ENCODE measurements around the gene PADI4.

The PADI4 gene

DNA sequence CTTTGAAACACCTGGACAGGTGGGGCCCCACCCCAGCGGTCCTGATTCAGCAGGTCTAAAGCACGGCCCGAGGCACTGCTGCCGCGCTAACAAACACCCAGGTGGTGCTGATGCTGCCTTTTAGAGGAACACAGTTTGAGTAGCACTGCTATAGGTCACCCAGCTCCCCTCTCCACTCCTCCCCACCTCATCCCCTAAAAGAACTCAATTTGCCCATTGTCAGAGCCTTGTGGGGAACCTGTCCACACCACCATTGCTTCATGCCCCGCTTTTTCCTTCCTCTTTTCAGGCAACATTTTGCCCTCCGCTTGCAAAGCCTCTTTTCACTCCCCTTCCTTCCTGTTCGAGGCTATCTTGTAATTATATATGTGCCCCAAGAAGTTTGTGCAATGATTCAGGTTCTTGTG is 26.2 kb upstream of the PADI4 start:
- TF ChIP-seq, protein P1, sequence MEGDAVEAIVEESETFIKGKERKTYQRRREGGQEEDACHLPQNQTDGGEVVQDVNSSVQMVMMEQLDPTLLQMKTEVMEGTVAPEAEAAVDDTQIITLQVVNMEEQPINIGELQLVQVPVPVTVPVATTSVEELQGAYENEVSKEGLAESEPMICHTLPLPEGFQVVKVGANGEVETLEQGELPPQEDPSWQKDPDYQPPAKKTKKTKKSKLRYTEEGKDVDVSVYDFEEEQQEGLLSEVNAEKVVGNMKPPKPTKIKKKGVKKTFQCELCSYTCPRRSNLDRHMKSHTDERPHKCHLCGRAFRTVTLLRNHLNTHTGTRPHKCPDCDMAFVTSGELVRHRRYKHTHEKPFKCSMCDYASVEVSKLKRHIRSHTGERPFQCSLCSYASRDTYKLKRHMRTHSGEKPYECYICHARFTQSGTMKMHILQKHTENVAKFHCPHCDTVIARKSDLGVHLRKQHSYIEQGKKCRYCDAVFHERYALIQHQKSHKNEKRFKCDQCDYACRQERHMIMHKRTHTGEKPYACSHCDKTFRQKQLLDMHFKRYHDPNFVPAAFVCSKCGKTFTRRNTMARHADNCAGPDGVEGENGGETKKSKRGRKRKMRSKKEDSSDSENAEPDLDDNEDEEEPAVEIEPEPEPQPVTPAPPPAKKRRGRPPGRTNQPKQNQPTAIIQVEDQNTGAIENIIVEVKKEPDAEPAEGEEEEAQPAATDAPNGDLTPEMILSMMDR (IDR thresholded peaks at IDR 0.05; ENCODE audit: borderline replicate concordance, insufficient read depth, low read depth, low read length) = no peak
- no peak overlapping the region for H3K4me3 ChIP-seq (ENCODE audit: low read depth, low read length)

DNA sequence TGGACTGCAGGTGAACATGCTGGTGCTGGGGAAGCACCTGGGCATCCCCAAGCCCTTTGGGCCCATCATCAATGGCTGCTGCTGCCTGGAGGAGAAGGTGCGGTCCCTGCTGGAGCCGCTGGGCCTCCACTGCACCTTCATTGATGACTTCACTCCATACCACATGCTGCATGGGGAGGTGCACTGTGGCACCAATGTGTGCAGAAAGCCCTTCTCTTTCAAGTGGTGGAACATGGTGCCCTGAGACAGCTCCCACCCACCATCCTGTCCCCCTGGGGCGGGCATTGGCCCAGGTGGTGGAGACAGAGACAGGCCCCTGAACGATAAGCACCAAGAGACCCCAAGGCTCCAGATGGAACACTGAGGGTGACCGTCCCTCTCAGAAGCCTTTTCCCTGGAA is 25.2 kb upstream of the PADI4 start:
- TF ChIP-seq, protein P1 (IDR thresholded peaks at IDR 0.05; ENCODE audit: borderline replicate concordance, insufficient read depth, low read depth, low read length) = no peak

DNA sequence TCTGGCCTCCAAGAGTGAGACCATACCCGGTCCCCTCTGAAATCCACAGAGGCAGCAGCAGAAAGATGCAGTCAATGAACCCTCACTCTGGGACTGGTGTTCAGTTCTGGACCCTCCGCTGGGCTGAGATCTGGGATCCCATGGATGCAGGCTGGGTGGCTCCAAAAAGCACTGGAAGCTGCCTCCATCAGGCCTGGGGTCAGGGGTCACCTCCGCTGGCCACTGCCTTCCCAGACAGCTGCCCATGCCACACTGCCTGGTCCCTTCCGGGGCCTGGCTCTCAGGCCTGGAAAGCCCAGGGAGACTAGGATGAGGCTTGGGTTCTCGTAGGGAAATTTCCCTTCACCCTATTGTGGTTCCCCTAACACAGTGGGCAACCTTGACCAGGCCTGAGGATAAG is 21.4 kb upstream of the PADI4 start:
- TF ChIP-seq, protein P1 (IDR thresholded peaks at IDR 0.05; ENCODE audit: borderline replicate concordance, insufficient read depth, low read depth, low read length) = no peak
- no peak overlapping the region for H3K4me3 ChIP-seq (ENCODE audit: low read depth, low read length)

More for the DNA sequence above, 25.2 kb upstream of the PADI4 start:
- no peak overlapping the region for H3K4me3 ChIP-seq (ENCODE audit: low read depth, low read length)

DNA sequence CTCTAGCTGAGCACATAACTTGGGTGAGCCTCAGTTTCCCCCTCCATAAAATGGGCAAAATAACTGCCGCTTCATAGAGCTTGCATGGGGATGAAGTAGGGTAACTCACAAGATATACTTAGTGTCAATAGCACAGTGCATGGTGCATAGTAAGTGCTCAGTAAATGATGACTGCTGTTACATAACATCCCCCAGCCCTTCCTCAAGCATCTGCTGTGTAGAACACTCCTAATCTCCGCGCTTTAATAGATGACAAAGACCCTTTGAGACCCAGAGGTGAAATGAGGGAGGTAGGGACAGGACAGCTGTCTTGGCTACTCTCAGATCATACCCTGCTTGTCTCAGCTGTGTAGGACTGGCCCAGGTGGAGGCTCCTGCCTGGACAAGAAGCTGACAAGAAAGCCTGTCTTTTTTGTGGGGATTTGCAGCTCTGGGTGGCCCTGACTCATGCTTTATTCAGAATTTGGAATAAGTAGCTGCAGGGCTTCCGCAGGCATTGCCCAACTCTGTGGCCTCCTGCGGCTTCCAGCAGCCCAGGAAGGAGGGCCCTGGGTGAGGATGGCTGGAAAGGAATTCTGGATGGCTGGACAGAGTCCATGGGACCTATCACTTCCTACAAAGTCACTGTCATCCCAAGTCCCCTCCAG is 20.7 kb upstream of the PADI4 start:
- no peak overlapping the region for H3K4me3 ChIP-seq (ENCODE audit: low read depth, low read length)
- TF ChIP-seq, protein P1 (IDR thresholded peaks at IDR 0.05; ENCODE audit: borderline replicate concordance, insufficient read depth, low read depth, low read length) = no peak

DNA sequence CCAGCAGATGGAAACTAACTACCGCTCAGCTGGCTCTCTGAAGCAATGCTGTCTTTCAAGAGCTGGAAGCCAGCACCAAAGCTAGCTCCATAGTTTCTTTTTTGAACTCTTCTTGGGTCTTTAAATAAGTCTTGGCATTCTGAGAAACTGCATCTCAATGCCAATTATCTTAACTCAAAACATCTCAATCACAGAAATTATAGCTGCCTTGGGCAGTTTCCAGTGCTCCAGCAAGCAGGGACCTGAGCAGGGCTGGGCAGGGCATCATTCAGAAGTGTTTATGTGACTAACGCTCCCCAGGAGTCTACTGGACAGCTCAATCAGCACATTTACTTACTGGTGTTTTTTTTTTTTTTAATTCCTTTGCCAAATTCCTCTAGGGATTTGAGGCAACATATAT is 18.3 kb upstream of the PADI4 start:
- no peak overlapping the region for H3K4me3 ChIP-seq (ENCODE audit: low read depth, low read length)
- TF ChIP-seq, protein P1 (IDR thresholded peaks at IDR 0.05; ENCODE audit: borderline replicate concordance, insufficient read depth, low read depth, low read length) = no peak

DNA sequence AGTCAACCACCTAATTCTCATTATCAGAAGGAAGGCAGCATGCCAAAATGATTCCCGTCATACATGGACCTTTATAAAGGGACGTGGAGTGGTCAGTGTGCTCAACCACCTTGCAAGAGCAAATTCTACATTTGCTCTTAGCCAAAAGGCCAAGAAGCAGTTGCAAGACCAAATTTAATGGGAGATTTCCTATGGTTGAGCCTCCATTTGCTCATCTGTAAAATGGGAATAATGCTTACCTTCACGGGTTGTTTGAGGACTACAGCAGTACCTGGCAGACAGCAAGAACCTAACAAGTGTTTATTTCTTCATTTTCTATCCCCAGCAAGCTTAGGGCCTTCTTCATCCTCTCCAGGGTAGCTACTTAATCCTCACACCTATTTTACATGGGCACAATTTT is 17.4 kb upstream of the PADI4 start:
- H3K4me3 ChIP-seq (ENCODE audit: low read depth, low read length) = no peak overlapping the region
- TF ChIP-seq, protein P1 (IDR thresholded peaks at IDR 0.05; ENCODE audit: borderline replicate concordance, insufficient read depth, low read depth, low read length) = no peak

Data from GM12875 (cell line).